ENCODE measurements around the gene RBM24.

DNA sequence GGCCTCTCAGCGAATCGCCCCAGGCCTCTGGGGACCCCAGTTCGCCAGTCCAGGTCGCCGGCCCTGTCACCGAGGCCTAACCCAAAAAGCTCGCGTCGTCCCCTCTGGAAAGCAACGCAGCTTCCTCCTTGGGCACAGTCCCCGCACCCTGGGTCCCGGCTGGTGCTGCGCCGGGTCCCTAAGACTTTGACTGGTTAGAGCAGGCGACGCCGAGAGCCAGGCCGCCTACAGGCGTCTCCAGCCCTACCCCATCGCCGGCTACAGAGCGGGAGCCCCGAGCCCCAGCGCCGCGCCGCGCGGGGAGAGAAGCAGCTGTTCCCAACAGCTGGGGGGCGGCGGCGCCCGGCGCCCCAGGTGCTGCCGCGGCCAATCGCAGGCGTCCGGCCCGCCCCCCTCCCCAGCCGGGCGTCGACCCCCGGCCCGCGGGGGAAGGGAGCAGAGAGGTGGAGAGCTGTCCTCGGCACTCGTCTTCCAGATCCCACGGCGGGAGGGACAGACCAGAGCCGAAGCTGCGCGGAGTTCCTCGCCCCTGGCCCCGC lies 540 bp upstream of the RBM24 start:
- TF ChIP-seq POLR2AphosphoS5 (IDR thresholded peaks at IDR 0.05; ENCODE audit: low read depth, low read length), result no peak
- TF ChIP-seq, protein P1, sequence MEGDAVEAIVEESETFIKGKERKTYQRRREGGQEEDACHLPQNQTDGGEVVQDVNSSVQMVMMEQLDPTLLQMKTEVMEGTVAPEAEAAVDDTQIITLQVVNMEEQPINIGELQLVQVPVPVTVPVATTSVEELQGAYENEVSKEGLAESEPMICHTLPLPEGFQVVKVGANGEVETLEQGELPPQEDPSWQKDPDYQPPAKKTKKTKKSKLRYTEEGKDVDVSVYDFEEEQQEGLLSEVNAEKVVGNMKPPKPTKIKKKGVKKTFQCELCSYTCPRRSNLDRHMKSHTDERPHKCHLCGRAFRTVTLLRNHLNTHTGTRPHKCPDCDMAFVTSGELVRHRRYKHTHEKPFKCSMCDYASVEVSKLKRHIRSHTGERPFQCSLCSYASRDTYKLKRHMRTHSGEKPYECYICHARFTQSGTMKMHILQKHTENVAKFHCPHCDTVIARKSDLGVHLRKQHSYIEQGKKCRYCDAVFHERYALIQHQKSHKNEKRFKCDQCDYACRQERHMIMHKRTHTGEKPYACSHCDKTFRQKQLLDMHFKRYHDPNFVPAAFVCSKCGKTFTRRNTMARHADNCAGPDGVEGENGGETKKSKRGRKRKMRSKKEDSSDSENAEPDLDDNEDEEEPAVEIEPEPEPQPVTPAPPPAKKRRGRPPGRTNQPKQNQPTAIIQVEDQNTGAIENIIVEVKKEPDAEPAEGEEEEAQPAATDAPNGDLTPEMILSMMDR (IDR thresholded peaks at IDR 0.05 in 2 of 3, conservative IDR thresholded peaks at IDR 0.05 in 1 of 3; ENCODE audit: borderline replicate concordance in 1 of 3, insufficient read depth in 1 of 3, low read depth in 2 of 3, low read length in 2 of 3), result no peak
- TF ChIP-seq JUND (IDR thresholded peaks at IDR 0.05), result no peak
- no peak for TF ChIP-seq SRF (IDR thresholded peaks at IDR 0.05; ENCODE audit: low read depth)
- no peak for TF ChIP-seq CBX3 (IDR thresholded peaks at IDR 0.05; ENCODE audit: low read depth)
- TF ChIP-seq POLR2A (IDR thresholded peaks at IDR 0.05; ENCODE audit: borderline replicate concordance, extremely low read depth, insufficient read depth, insufficient read length), result no peak
- TF ChIP-seq, protein P2, sequence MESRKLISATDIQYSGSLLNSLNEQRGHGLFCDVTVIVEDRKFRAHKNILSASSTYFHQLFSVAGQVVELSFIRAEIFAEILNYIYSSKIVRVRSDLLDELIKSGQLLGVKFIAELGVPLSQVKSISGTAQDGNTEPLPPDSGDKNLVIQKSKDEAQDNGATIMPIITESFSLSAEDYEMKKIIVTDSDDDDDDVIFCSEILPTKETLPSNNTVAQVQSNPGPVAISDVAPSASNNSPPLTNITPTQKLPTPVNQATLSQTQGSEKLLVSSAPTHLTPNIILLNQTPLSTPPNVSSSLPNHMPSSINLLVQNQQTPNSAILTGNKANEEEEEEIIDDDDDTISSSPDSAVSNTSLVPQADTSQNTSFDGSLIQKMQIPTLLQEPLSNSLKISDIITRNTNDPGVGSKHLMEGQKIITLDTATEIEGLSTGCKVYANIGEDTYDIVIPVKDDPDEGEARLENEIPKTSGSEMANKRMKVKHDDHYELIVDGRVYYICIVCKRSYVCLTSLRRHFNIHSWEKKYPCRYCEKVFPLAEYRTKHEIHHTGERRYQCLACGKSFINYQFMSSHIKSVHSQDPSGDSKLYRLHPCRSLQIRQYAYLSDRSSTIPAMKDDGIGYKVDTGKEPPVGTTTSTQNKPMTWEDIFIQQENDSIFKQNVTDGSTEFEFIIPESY (IDR thresholded peaks at IDR 0.05; ENCODE audit: extremely low read depth, insufficient replicate concordance, low read length), result no peak
- TF ChIP-seq CEBPB (IDR thresholded peaks at IDR 0.05; ENCODE audit: low read depth), result no peak
- no peak for TF ChIP-seq RAD21 (IDR thresholded peaks at IDR 0.05; ENCODE audit: low read depth)
- no peak for TF ChIP-seq EGR1 (IDR thresholded peaks at IDR 0.05; ENCODE audit: low read depth)
- no peak for TF ChIP-seq ATF3 (IDR thresholded peaks at IDR 0.05)
- no peak for TF ChIP-seq TCF7L2 (IDR thresholded peaks at IDR 0.05; ENCODE audit: borderline replicate concordance, extremely low read depth, insufficient read depth, insufficient read length)
- TF ChIP-seq, protein P3, sequence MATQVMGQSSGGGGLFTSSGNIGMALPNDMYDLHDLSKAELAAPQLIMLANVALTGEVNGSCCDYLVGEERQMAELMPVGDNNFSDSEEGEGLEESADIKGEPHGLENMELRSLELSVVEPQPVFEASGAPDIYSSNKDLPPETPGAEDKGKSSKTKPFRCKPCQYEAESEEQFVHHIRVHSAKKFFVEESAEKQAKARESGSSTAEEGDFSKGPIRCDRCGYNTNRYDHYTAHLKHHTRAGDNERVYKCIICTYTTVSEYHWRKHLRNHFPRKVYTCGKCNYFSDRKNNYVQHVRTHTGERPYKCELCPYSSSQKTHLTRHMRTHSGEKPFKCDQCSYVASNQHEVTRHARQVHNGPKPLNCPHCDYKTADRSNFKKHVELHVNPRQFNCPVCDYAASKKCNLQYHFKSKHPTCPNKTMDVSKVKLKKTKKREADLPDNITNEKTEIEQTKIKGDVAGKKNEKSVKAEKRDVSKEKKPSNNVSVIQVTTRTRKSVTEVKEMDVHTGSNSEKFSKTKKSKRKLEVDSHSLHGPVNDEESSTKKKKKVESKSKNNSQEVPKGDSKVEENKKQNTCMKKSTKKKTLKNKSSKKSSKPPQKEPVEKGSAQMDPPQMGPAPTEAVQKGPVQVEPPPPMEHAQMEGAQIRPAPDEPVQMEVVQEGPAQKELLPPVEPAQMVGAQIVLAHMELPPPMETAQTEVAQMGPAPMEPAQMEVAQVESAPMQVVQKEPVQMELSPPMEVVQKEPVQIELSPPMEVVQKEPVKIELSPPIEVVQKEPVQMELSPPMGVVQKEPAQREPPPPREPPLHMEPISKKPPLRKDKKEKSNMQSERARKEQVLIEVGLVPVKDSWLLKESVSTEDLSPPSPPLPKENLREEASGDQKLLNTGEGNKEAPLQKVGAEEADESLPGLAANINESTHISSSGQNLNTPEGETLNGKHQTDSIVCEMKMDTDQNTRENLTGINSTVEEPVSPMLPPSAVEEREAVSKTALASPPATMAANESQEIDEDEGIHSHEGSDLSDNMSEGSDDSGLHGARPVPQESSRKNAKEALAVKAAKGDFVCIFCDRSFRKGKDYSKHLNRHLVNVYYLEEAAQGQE (IDR thresholded peaks at IDR 0.05; ENCODE audit: low read depth), result no peak

All from HCT116 (cell line).